Measurements from ENCODE around the gene VEZT. TPM values are rescaled to one million over a fixed set of nuclear protein-coding genes. Genes with fewer than 3 reads are reported as not detected.

The VEZT gene
- total and polyA plus RNA-seq, 9 of the 15 experiments (the other 6 are each of a cell fraction or from before 2014, with no cell fraction given) = 16.1 to 61.5 (median 32.6) TPM

DNA sequence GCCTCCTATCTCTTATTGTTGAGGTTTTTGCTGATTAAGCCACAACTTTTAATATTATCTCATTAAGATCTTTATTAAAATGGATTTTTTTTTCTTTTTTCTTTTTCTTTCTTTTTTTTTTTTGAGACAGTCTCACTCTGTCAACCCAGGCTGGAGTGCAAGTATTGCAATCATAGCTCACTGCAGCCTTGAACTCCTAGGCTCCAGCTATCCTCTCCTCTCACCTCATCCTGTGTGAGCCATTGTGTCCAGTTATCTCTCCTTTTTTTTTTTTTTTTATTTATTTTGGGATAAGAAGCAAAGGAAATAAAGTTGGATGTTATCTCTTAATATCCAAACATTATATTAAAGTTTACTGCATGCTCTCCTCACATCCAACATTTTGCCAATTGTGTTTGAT is 12.7 kb downstream of the VEZT start:
- ATAC-seq = no peak
- Histone ChIP-seq H3K79me2 (ENCODE audit: control insufficient read depth, insufficient read depth, low read length) (peaks cover 53% of the 10 kb centered on the region), H3K4me1 (replicated peaks in 1 of 2; ENCODE audit: control insufficient read depth in 2 of 2, insufficient read depth in 2 of 2, low read length in 2 of 2) (peaks cover 4 to 12% of the 10 kb centered on the region in 2 experiments), H3K9me3 (replicated peaks; ENCODE audit: control insufficient read depth, insufficient read depth, low read depth, low read length) (no peaks in the 10 kb centered on the region), H3K27ac (ENCODE audit: extremely low read depth, low read depth, low read length) (peak overlapping the region; percentile 51; the same call in 1 of the 3 replicates), H3K4me3 (no peak overlapping the region), H3K4me2 (ENCODE audit: insufficient read depth, low read length) (no peak overlapping the region), H3K36me3 (ENCODE audit: control insufficient read depth, insufficient read depth, low read length) (no peaks in the 10 kb centered on the region; the same call in 2 of the 3 replicates), H3K9ac (ENCODE audit: insufficient read depth in 1 of 2, low read depth in 2 of 2, low read length in 2 of 2) (no peak overlapping the region), H3K9me1 (ENCODE audit: control insufficient read depth, insufficient read depth, low read length) (no peaks in the 10 kb centered on the region), H2AFZ (ENCODE audit: low read depth, low read length) (no peak overlapping the region), H4K20me1 (replicated peaks; ENCODE audit: control insufficient read depth, insufficient read depth, low read length) (no peaks in the 10 kb centered on the region), H3K27me3 (ENCODE audit: control insufficient read depth in 2 of 2, insufficient read depth in 2 of 2, low read length in 2 of 2) (no peaks in the 10 kb centered on the region)
- in situ Hi-C loops (cut with MboI) = no loop called here
- no peak for FAIRE-seq
- CTCF ChIA-PET (ENCODE audit: low intra/inter-chr PET ratio) = interaction anchor here (0.7 kb wide), 1 partner anchor 113 kb away, joined by 3 read pairs; no protein-coding TSS in a partner anchor
- BruUV-seq (replicated peaks) = no TSS peak
- no peak for DNase-seq (ENCODE audit: extremely low read depth in 1 of 4, low spot score in 3 of 4)
- peak; percentile 63 for TF ChIP-seq ZNF316 (IDR thresholded peaks at IDR 0.05)
- TF ChIP-seq ZC3H11A (IDR thresholded peaks at IDR 0.05; ENCODE audit: low read depth, low read length) = no peak
- intact Hi-C loops (cut with micrococcal nuclease) = no loop called here
- POLR2A ChIA-PET = interaction anchor here (2.2 kb wide), 1 partner anchor 13 kb away, joined by 7 read pairs; the partner anchor contains the start of genes FGD6 and VEZT

DNA sequence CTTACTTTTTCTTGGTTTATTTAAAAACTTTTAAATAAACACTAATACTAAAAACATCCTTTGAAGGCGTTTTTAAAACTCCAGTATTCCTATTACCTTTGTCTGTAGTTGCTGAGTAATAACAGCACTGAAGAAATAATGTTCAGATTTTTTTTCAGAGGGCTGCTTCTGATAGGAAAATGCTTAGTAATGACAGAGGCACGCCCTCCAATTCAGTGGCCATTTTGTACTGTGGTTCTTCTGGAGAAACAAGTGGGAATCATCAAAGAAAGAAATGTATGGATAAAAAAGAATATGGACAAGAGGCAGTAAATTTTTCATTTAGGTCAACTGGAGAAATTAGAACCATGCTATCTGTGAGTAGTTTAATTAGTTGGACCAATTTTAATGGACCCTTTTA is 13.6 kb downstream of the VEZT start:
- ChIA-PET POLR2A (no interaction called here), CTCF (ENCODE audit: low intra/inter-chr PET ratio) (no interaction called here)
- WGBS (ENCODE audit: insufficient coverage, low coverage, missing lambda C conversion rate) = 3% methylated on average over 2 of the region's 2 CpGs
- H3K4me1 ChIP-seq (replicated peaks in 1 of 2; ENCODE audit: control insufficient read depth in 2 of 2, insufficient read depth in 2 of 2, low read length in 2 of 2) = peaks cover 4 to 10% of the 10 kb centered on the region in 2 experiments
- H3K36me3 ChIP-seq (ENCODE audit: control insufficient read depth, insufficient read depth, low read length) = no peaks in the 10 kb centered on the region; the same call in 2 of the 3 replicates
- H3K9ac ChIP-seq (ENCODE audit: insufficient read depth in 1 of 2, low read depth in 2 of 2, low read length in 2 of 2) = no peak overlapping the region
- DNase-seq (ENCODE audit: extremely low read depth in 1 of 4, low spot score in 3 of 4) (peak in 2 of 4 experiments; percentile 67 to 73), FAIRE-seq (peak; percentile 69), ATAC-seq (peak; percentile 90)
- no peak overlapping the region for H3K4me2 ChIP-seq (ENCODE audit: insufficient read depth, low read length)
- H3K9me3 ChIP-seq (replicated peaks; ENCODE audit: control insufficient read depth, insufficient read depth, low read depth, low read length) = no peaks in the 10 kb centered on the region
- in situ Hi-C loops (cut with MboI) (no loop called here), intact Hi-C loops (cut with micrococcal nuclease) (no loop called here)
- peak overlapping the region; percentile 51; the same call in 1 of the 3 replicates for H3K27ac ChIP-seq (ENCODE audit: extremely low read depth, low read depth, low read length)
- no peaks in the 10 kb centered on the region for H3K9me1 ChIP-seq (ENCODE audit: control insufficient read depth, insufficient read depth, low read length)
- no peaks in the 10 kb centered on the region for H3K27me3 ChIP-seq (ENCODE audit: control insufficient read depth in 2 of 2, insufficient read depth in 2 of 2, low read length in 2 of 2)
- H3K79me2 ChIP-seq (ENCODE audit: control insufficient read depth, insufficient read depth, low read length) = peaks cover 53% of the 10 kb centered on the region
- H4K20me1 ChIP-seq (replicated peaks; ENCODE audit: control insufficient read depth, insufficient read depth, low read length) = no peaks in the 10 kb centered on the region
- BruUV-seq (replicated peaks) = no TSS peak
- peak overlapping the region; percentile 55; the same call in 1 of the 2 replicates for H2AFZ ChIP-seq (ENCODE audit: low read depth, low read length)
- no peak overlapping the region for H3K4me3 ChIP-seq
- TF ChIP-seq PHF21A (IDR thresholded peaks at IDR 0.05; ENCODE audit: borderline replicate concordance, low read depth) (peak; percentile 82; the same call in 1 of the 2 replicates), PURB (CRISPR knock-in tag; IDR thresholded peaks at IDR 0.05; ENCODE audit: low read depth) (no peak), ATF1 (CRISPR knock-in tag; IDR thresholded peaks at IDR 0.05) (no peak), ATF1 (tag; IDR thresholded peaks at IDR 0.05) (no peak), MAFG (tag; conservative IDR thresholded peaks at IDR 0.05) (peak; percentile 86), SMARCC2 (IDR thresholded peaks at IDR 0.05; ENCODE audit: low read depth) (peak; percentile 35; the same call in 1 of the 2 replicates), KDM1A (IDR thresholded peaks at IDR 0.05) (peak in 1 of 2 experiments; percentile 51; a peak in 1 of 4 replicates), CBFA2T3 (IDR thresholded peaks at IDR 0.05) (peak; percentile 53; the same call in 1 of the 2 replicates)
- TF ChIP-seq, protein P1, sequence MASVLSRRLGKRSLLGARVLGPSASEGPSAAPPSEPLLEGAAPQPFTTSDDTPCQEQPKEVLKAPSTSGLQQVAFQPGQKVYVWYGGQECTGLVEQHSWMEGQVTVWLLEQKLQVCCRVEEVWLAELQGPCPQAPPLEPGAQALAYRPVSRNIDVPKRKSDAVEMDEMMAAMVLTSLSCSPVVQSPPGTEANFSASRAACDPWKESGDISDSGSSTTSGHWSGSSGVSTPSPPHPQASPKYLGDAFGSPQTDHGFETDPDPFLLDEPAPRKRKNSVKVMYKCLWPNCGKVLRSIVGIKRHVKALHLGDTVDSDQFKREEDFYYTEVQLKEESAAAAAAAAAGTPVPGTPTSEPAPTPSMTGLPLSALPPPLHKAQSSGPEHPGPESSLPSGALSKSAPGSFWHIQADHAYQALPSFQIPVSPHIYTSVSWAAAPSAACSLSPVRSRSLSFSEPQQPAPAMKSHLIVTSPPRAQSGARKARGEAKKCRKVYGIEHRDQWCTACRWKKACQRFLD (CRISPR knock-in tag; IDR thresholded peaks at IDR 0.05) = 0 out of 2 replicates have a peak, but pooled peaks have one; percentile 23
- TF ChIP-seq, protein P2, sequence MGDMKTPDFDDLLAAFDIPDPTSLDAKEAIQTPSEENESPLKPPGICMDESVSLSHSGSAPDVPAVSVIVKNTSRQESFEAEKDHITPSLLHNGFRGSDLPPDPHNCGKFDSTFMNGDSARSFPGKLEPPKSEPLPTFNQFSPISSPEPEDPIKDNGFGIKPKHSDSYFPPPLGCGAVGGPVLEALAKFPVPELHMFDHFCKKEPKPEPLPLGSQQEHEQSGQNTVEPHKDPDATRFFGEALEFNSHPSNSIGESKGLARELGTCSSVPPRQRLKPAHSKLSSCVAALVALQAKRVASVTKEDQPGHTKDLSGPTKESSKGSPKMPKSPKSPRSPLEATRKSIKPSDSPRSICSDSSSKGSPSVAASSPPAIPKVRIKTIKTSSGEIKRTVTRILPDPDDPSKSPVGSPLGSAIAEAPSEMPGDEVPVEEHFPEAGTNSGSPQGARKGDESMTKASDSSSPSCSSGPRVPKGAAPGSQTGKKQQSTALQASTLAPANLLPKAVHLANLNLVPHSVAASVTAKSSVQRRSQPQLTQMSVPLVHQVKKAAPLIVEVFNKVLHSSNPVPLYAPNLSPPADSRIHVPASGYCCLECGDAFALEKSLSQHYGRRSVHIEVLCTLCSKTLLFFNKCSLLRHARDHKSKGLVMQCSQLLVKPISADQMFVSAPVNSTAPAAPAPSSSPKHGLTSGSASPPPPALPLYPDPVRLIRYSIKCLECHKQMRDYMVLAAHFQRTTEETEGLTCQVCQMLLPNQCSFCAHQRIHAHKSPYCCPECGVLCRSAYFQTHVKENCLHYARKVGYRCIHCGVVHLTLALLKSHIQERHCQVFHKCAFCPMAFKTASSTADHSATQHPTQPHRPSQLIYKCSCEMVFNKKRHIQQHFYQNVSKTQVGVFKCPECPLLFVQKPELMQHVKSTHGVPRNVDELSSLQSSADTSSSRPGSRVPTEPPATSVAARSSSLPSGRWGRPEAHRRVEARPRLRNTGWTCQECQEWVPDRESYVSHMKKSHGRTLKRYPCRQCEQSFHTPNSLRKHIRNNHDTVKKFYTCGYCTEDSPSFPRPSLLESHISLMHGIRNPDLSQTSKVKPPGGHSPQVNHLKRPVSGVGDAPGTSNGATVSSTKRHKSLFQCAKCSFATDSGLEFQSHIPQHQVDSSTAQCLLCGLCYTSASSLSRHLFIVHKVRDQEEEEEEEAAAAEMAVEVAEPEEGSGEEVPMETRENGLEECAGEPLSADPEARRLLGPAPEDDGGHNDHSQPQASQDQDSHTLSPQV (IDR thresholded peaks at IDR 0.05) = peak; percentile 44; the same call in 1 of the 2 replicates

Measured in K562 (cell line).